PC-3 (cell line): ENCODE results near the gene SPP2.

Experiments used
- CTCF ChIP-seq: fragments of 300-600 bp; sonication (generic); conservative IDR thresholded peaks from 2 replicates; pipeline ENCODE4 v1.5.1; 2017; ENCODE audit warnings: antibody characterized with exemption, low read depth, mild to moderate bottlenecking, low read length
- EZH2 ChIP-seq: fragments of 300-600 bp; sonication (generic); IDR thresholded peaks from one replicate; pipeline ENCODE4 v1.6.1; 2017; ENCODE audit warnings: antibody characterized with exemption, mild to moderate bottlenecking, low read length; ENCODE audit not compliant: unreplicated experiment

- TF ChIP-seq CTCF = no peak
- TF ChIP-seq EZH2 = no peak
Observed at GRCh38 chr2:234072454-234072853, 22.0 kb downstream of the SPP2 start.
